ENCODE results near the gene CEP70.
"Not testable (repeated sequence)": the region's sequence is repeated elsewhere in the genome, so short reads cannot be mapped to it uniquely, and the experiment has no call there.

Gene CEP70

GRCh38 chr3:138471481-138471880 is 122.6 kb downstream of the CEP70 start:
- DNase-seq (ENCODE audit: low read depth in 3 of 3) = no peak

- DNase-seq (ENCODE audit: low read depth in 3 of 3) = no peak
Measured at GRCh38 chr3:138470687-138471086, 123.4 kb downstream of the CEP70 start.

GRCh38 chr3:138469874-138470273 is 124.2 kb downstream of the CEP70 start:
- DNase-seq (ENCODE audit: low read depth in 3 of 3) = no peak

- no peak for DNase-seq (ENCODE audit: low read depth in 3 of 3)
Measured at GRCh38 chr3:138468886-138469285, 125.2 kb downstream of the CEP70 start.

GRCh38 chr3:138468451-138468850 is 125.6 kb downstream of the CEP70 start:
- no peak for DNase-seq (ENCODE audit: low read depth in 3 of 3)

GRCh38 chr3:138467931-138468330 is 126.1 kb downstream of the CEP70 start:
- DNase-seq (ENCODE audit: low read depth in 3 of 3) = no peak

GRCh38 chr3:138465925-138466324 is 128.1 kb downstream of the CEP70 start:
- no peak for DNase-seq (ENCODE audit: low read depth in 3 of 3)

- DNase-seq (ENCODE audit: low read depth in 3 of 3) = no peak
Measured at GRCh38 chr3:138465451-138465850, 128.6 kb downstream of the CEP70 start.

- no peak for DNase-seq (ENCODE audit: low read depth in 3 of 3)
Measured at GRCh38 chr3:138464491-138464860, 129.6 kb downstream of the CEP70 start.

- no peak for DNase-seq (ENCODE audit: low read depth in 3 of 3)
Measured at GRCh38 chr3:138463724-138464490, 130.2 kb downstream of the CEP70 start.

- DNase-seq (ENCODE audit: low read depth in 3 of 3) = no peak
Measured at GRCh38 chr3:138461896-138462295, 132.2 kb downstream of the CEP70 start.

- no peak for DNase-seq (ENCODE audit: low read depth in 3 of 3)
Measured at GRCh38 chr3:138461246-138461645, 132.8 kb downstream of the CEP70 start.

GRCh38 chr3:138460536-138461205 is 133.4 kb downstream of the CEP70 start:
- DNase-seq (ENCODE audit: low read depth in 3 of 3) = no peak

- no peak for DNase-seq (ENCODE audit: low read depth in 3 of 3)
Measured at GRCh38 chr3:138459619-138460535, 134.2 kb downstream of the CEP70 start.

- DNase-seq (ENCODE audit: low read depth in 3 of 3) = no peak
Measured at GRCh38 chr3:138458774-138459499, 135.1 kb downstream of the CEP70 start.

- DNase-seq (ENCODE audit: low read depth in 3 of 3) = no peak
Measured at GRCh38 chr3:138457863-138458735, 136.0 kb downstream of the CEP70 start.

GRCh38 chr3:138456961-138457862 is 136.8 kb downstream of the CEP70 start:
- no peak for DNase-seq (ENCODE audit: low read depth in 3 of 3)

GRCh38 chr3:138455801-138456716 is 138.0 kb downstream of the CEP70 start:
- no peak for DNase-seq (ENCODE audit: low read depth in 3 of 3)

GRCh38 chr3:138453940-138454339 is 140.1 kb downstream of the CEP70 start:
- not testable (repeated sequence) for DNase-seq (ENCODE audit: low read depth in 3 of 3)
